H9 (cell line): Measurements from ENCODE around the gene COLEC12. TPM values are rescaled to one million over a fixed set of nuclear protein-coding genes. Genes with fewer than 3 reads are reported as not detected.

Experiments
- DNase-seq: peaks from one replicate; pipeline ENCODE4 v3.0.0-alpha.2; 2017
- H2AFZ ChIP-seq: one replicate; pipeline ENCODE4 v1.6.1; 2013; ENCODE audit warnings: mild to moderate bottlenecking, low read length, control low read depth, moderate library complexity
- H2AK5ac ChIP-seq: 2 replicates; pipeline ENCODE4 v1.6.1; 2013; ENCODE audit warnings: low read length, control low read depth, mixed read lengths; ENCODE audit not compliant: insufficient read length
- H2BK120ac ChIP-seq: one replicate; pipeline ENCODE4 v1.6.1; 2013; ENCODE audit warnings: low read depth, mild to moderate bottlenecking, low read length, control low read depth, inconsistent platforms; ENCODE audit not compliant: poor library complexity, severe bottlenecking
- H2BK12ac ChIP-seq: 2 replicates; pipeline ENCODE4 v1.6.1; 2013; ENCODE audit warnings: low read length, control low read depth, mixed read lengths, low read depth; ENCODE audit not compliant: insufficient read length
- H2BK15ac ChIP-seq: 2 replicates; pipeline ENCODE4 v1.6.1; 2013; ENCODE audit warnings: low read depth, low read length, control low read depth
- H2BK20ac ChIP-seq: one replicate; pipeline ENCODE4 v1.6.1; 2013; ENCODE audit warnings: low read depth, mild to moderate bottlenecking, low read length, control low read depth, inconsistent platforms; ENCODE audit not compliant: poor library complexity, severe bottlenecking
- H2BK5ac ChIP-seq: 2 replicates; pipeline ENCODE4 v1.6.1; 2013; ENCODE audit warnings: low read length, control low read depth, mixed read lengths; ENCODE audit not compliant: insufficient read length
- H3K14ac ChIP-seq: 2 replicates; pipeline ENCODE4 v1.6.1; 2013; ENCODE audit warnings: low read length, control low read depth; ENCODE audit not compliant: insufficient read depth
- H3K18ac ChIP-seq: 2 replicates; pipeline ENCODE4 v1.6.1; 2013; ENCODE audit warnings: low read depth, mild to moderate bottlenecking, mixed read lengths, low read length, control low read depth; ENCODE audit not compliant: insufficient read length
- H3K23ac ChIP-seq: 2 replicates; pipeline ENCODE4 v1.6.1; 2013; ENCODE audit warnings: low read length, control low read depth, mixed read lengths, low read depth; ENCODE audit not compliant: insufficient read length
- H3K23me2 ChIP-seq: 2 replicates; pipeline ENCODE4 v1.6.1; 2013; ENCODE audit warnings: low read depth, mild to moderate bottlenecking, mixed read lengths, low read length, control low read depth; ENCODE audit not compliant: insufficient read length, poor library complexity, severe bottlenecking
- H3K27ac ChIP-seq: 2 replicates; pipeline ENCODE4 v1.5.1; 2013; ENCODE audit warnings: low read length, control low read depth, mixed read lengths, low read depth; ENCODE audit not compliant: insufficient read length
- H3K27me3 ChIP-seq: 2 replicates; pipeline ENCODE4 v1.6.1; 2013; ENCODE audit warnings: low read length, control low read depth, inconsistent platforms; ENCODE audit not compliant: insufficient read depth
- H3K4ac ChIP-seq: 2 replicates; pipeline ENCODE4 v1.6.1; 2013; ENCODE audit warnings: low read depth, mild to moderate bottlenecking, control low read depth, inconsistent platforms, low read length, moderate library complexity
- H3K4me1 ChIP-seq: 2 replicates; pipeline ENCODE4 v1.6.1; 2013; ENCODE audit warnings: low read length, control low read depth, inconsistent platforms; ENCODE audit not compliant: insufficient read depth
- H3K4me2 ChIP-seq: 2 replicates; pipeline ENCODE4 v1.6.1; 2013; ENCODE audit warnings: low read length, control low read depth, mixed read lengths; ENCODE audit not compliant: insufficient read length, insufficient read depth
- H3K56ac ChIP-seq: 2 replicates; pipeline ENCODE4 v1.6.1; 2013; ENCODE audit warnings: low read depth, mild to moderate bottlenecking, mixed read lengths, low read length, control low read depth; ENCODE audit not compliant: insufficient read length
- H3K79me1 ChIP-seq: 2 replicates; pipeline ENCODE4 v1.6.1; 2013; ENCODE audit warnings: low read depth, mild to moderate bottlenecking, moderate library complexity, low read length, control low read depth, inconsistent platforms; ENCODE audit not compliant: insufficient read depth, poor library complexity, severe bottlenecking
- H3K79me2 ChIP-seq: 2 replicates; pipeline ENCODE4 v1.6.1; 2013; ENCODE audit warnings: low read length, control low read depth, inconsistent platforms; ENCODE audit not compliant: insufficient read depth
- H3K9ac ChIP-seq: 2 replicates; pipeline ENCODE4 v1.6.1; 2013; ENCODE audit warnings: low read length, control low read depth, mixed read lengths; ENCODE audit not compliant: insufficient read length; ENCODE audit errors: extremely low read depth
- H3K9me3 ChIP-seq: one replicate; pipeline ENCODE4 v1.6.1; 2013; ENCODE audit warnings: low read depth, low read length, inconsistent platforms; ENCODE audit not compliant: control insufficient read depth
- H3T11ph ChIP-seq: one replicate; pipeline ENCODE4 v1.6.1; 2013; ENCODE audit warnings: mild to moderate bottlenecking, low read length, control low read depth, inconsistent platforms
- H4K20me1 ChIP-seq: one replicate; pipeline ENCODE4 v1.6.1; 2013; ENCODE audit not compliant: control insufficient read depth, insufficient read length, insufficient read depth
- H4K5ac ChIP-seq: 2 replicates; pipeline ENCODE4 v1.6.1; 2013; ENCODE audit warnings: low read depth, mild to moderate bottlenecking, mixed read lengths, low read length, control low read depth; ENCODE audit not compliant: insufficient read length
- H4K8ac ChIP-seq: replicated peaks from 2 replicates; pipeline ENCODE4 v1.6.1; 2013; ENCODE audit warnings: low read length, control low read depth, mixed read lengths, low read depth; ENCODE audit not compliant: insufficient read length
- H4K91ac ChIP-seq: 2 replicates; pipeline ENCODE4 v1.6.1; 2013; ENCODE audit warnings: low read depth, mild to moderate bottlenecking, moderate library complexity, mixed read lengths, low read length, control low read depth; ENCODE audit not compliant: insufficient read length
- H3K27ac Mint-ChIP-seq, 3 experiments: 2 replicates in 2 of 3; 3 replicates in 1 of 3; pipeline ENCODE4 v1.8.0; 2020 to 2021; ENCODE audit warnings: mixed read lengths in 3 of 3, mild to moderate bottlenecking in 1 of 3, moderate library complexity in 1 of 3
- H3K27me3 Mint-ChIP-seq: 2 replicates; pipeline ENCODE4 v1.8.0; 2021; ENCODE audit warnings: low read depth, mild to moderate bottlenecking, moderate library complexity, mixed read lengths
- H3K36me3 Mint-ChIP-seq, 3 experiments: 2 replicates in 2 of 3; 3 replicates in 1 of 3; pipeline ENCODE4 v1.8.0; 2020 to 2021; ENCODE audit warnings: low read depth in 3 of 3, mixed read lengths in 3 of 3; ENCODE audit not compliant: insufficient read depth in 1 of 3
- H3K4me1 Mint-ChIP-seq, 2 experiments: 2 replicates each; pipeline ENCODE4 v1.8.0; 2020; ENCODE audit warnings: mixed read lengths in 2 of 2
- H3K4me3 Mint-ChIP-seq, 2 experiments: 2 replicates in 1 of 2; 3 replicates in 1 of 2; pipeline ENCODE4 v1.8.0; 2020 to 2021; ENCODE audit warnings: mild to moderate bottlenecking in 2 of 2, mixed read lengths in 2 of 2, moderate library complexity in 1 of 2
- H3K9me3 Mint-ChIP-seq, 2 experiments: 2 replicates in 1 of 2; 3 replicates in 1 of 2; pipeline ENCODE4 v1.8.0; 2020; ENCODE audit warnings: mild to moderate bottlenecking in 2 of 2, mixed read lengths in 2 of 2, moderate library complexity in 1 of 2
- CTCF ChIP-seq: fragments of 200-600 bp; sonication (generic); conservative IDR thresholded peaks from 3 replicates; pipeline ENCODE4 v1.8.0; 2021; ENCODE audit warnings: antibody characterized with exemption, mild to moderate bottlenecking
- WGBS: extraction: QIAGEN DNeasy Blood & Tissue Kit; methylation state at CpG from one replicate; pipeline ENCODE4 v1.1.7; 2013; ENCODE audit warnings: missing lambda C conversion rate, low lambda C conversion rate, mixed read lengths; ENCODE audit not compliant: insufficient read length; ENCODE audit errors: extremely low coverage; 5-methylcytosine and 5-hydroxymethylcytosine counted together
- total RNA-seq: library from RNA; stranded (reverse); gene quantifications from 2 replicates; pipeline ENCODE4 v1.2.1, GENCODE V29; 2021

The COLEC12 gene
- total RNA-seq, 1 experiment from 2014 or later, result 0.70 TPM

DNA sequence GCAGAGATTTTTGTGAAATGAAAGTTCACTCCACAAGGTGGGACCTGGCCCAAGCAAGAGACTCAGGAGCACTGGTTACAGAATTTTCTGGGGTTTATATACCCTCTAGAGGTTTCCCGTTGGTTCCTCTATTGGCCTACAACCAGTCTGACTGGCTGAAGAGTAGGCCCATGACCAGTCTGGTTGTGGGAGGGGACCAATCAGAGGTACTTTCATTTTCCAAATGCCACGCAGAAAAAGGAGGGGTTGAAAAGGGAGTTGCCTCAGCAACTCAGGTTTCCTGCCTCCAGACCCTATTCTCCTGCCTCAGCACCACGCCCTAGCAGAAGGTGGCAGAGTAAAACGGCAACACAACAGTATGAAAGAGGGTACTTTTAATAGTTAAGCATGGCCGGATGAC, 98.4 kb downstream of the COLEC12 start:
- Histone ChIP-seq H3K9ac (no peak overlapping the region), H3K18ac (no peak overlapping the region), H2BK5ac (no peak overlapping the region), H3K79me2 (no peaks in the 10 kb centered on the region), H4K91ac (no peak overlapping the region), H4K20me1 (no peaks in the 10 kb centered on the region), H2BK15ac (no peak overlapping the region), H2AFZ (no peak overlapping the region), H3K4me2 (no peak overlapping the region), H3T11ph (no peak overlapping the region), H2AK5ac (no peak overlapping the region), H3K4ac (no peak overlapping the region), H3K79me1 (no peaks in the 10 kb centered on the region), H3K23me2 (no peaks in the 10 kb centered on the region), H3K56ac (no peak overlapping the region), H4K5ac (no peak overlapping the region), H3K23ac (no peak overlapping the region), H4K8ac (no peak overlapping the region), H2BK120ac (no peak overlapping the region), H3K27ac (no peak overlapping the region), H3K14ac (no peak overlapping the region), H2BK12ac (no peak overlapping the region), H3K27me3 (no peaks in the 10 kb centered on the region), H3K9me3 (no peaks in the 10 kb centered on the region), H2BK20ac (no peak overlapping the region), H3K4me1 (no peaks in the 10 kb centered on the region)
- Mint-ChIP-seq H3K27me3 (no peaks in the 10 kb centered on the region), H3K4me3 (no peak overlapping the region), H3K36me3 (peaks cover 12 to 14% (median 13%) of the 10 kb centered on the region in 3 experiments), H3K4me1 (no peaks in the 10 kb centered on the region), H3K9me3 (peaks cover 17 to 26% of the 10 kb centered on the region in 2 experiments), H3K27ac (no peak overlapping the region)
- no peak for DNase-seq
- TF ChIP-seq CTCF, result no peak
- no CpG with 5 or more reads among the region's 5 CpGs for WGBS
